PFSK-1 (cell line): ENCODE data around the gene MINDY4.

Experiments used
- FOXP2 ChIP-seq: optimal IDR thresholded peaks from 2 replicates; pipeline ENCODE3; 2011; ENCODE audit warnings: borderline replicate concordance, control low read depth, inconsistent platforms; ENCODE audit not compliant: insufficient read depth; ENCODE audit errors: extremely low read length, extremely low read depth
- POLR2AphosphoS5 ChIP-seq: IDR thresholded peaks from 2 replicates; pipeline ENCODE4 v1.6.1; 2012; ENCODE audit warnings: low read depth, mild to moderate bottlenecking, control low read depth, low read length, moderate library complexity
- SIN3A ChIP-seq: IDR thresholded peaks from 2 replicates; pipeline ENCODE4 v1.6.1; 2012; ENCODE audit warnings: mild to moderate bottlenecking, low read length, moderate library complexity, borderline replicate concordance; ENCODE audit not compliant: insufficient read depth
- TAF1 ChIP-seq: IDR thresholded peaks from 2 replicates; pipeline ENCODE4 v1.6.1; 2012; ENCODE audit warnings: low read length, control low read depth, borderline replicate concordance; ENCODE audit not compliant: insufficient read depth
- TF ChIP-seq, protein P1 (sequence below), 2 experiments: IDR thresholded peaks; 2 replicates each; pipeline versions ENCODE4 v1.6.1 to v1.8.0; 2011 to 2012; ENCODE audit warnings: low read depth in 2 of 2, low read length in 2 of 2, control low read depth in 1 of 2, inconsistent platforms in 1 of 2, mild to moderate bottlenecking in 1 of 2, moderate library complexity in 1 of 2; ENCODE audit not compliant: insufficient read depth in 1 of 2

Gene MINDY4

DNA sequence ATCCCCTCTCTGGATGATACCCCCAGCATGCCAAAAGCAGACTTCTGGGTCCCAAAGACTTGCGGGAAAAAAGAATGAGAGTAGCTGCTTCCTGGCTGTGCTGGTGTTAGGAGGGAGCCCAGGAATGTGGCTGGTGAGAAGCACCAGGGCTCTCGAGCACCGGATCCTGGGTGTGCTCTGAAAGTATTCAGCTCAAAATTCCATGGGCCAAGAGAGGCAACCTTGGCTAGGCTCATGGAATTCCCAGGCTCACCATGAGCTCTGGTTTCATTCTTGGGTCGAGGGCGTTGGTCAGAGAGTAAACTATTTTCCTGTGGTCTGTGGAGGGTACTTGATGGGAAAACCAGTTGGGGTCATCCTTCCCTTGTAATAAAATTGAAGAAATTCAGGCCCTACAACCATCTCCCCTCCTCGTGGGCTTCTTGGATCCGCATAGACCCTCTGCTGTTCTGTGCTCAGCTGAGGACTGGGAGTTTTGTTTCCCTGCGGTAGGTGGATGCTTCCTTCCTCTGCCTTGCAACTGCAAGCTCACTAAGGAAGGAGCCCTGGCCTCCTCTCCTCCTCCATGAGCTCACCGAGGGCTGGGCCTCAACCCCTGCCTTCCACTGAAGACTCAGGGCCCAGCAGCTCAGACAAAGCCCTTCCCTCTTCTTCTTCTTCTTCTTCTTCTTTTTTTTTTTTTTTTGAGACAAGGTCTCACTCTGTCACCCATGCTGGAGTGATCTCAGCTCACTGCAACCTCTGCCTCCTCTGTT, 106.0 kb downstream of the MINDY4 start:
- no peak for TF ChIP-seq POLR2AphosphoS5

DNA sequence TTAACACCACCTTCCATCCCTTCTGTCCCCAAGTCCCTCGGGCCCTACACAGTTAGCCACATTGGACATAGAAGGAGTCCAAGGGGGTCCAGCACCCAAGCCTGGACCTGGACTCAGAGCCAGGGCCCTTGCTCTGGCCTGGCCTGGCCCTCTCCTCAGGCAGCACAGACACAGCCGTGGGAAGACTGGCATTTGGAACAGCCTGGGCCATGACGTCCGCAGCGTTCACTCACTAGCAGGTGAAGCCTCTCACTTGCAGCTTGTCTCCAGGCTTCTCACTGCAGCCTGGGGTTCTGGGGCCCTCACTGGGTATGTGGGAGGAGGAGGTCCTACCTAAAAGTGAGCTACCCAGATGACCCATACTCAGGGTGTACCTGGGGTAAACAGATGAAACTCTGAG, 106.8 kb downstream of the MINDY4 start:
- TF ChIP-seq TAF1 = no peak
- no peak for TF ChIP-seq SIN3A
- TF ChIP-seq POLR2AphosphoS5 = no peak
- TF ChIP-seq FOXP2 = no peak
- TF ChIP-seq, protein P1, sequence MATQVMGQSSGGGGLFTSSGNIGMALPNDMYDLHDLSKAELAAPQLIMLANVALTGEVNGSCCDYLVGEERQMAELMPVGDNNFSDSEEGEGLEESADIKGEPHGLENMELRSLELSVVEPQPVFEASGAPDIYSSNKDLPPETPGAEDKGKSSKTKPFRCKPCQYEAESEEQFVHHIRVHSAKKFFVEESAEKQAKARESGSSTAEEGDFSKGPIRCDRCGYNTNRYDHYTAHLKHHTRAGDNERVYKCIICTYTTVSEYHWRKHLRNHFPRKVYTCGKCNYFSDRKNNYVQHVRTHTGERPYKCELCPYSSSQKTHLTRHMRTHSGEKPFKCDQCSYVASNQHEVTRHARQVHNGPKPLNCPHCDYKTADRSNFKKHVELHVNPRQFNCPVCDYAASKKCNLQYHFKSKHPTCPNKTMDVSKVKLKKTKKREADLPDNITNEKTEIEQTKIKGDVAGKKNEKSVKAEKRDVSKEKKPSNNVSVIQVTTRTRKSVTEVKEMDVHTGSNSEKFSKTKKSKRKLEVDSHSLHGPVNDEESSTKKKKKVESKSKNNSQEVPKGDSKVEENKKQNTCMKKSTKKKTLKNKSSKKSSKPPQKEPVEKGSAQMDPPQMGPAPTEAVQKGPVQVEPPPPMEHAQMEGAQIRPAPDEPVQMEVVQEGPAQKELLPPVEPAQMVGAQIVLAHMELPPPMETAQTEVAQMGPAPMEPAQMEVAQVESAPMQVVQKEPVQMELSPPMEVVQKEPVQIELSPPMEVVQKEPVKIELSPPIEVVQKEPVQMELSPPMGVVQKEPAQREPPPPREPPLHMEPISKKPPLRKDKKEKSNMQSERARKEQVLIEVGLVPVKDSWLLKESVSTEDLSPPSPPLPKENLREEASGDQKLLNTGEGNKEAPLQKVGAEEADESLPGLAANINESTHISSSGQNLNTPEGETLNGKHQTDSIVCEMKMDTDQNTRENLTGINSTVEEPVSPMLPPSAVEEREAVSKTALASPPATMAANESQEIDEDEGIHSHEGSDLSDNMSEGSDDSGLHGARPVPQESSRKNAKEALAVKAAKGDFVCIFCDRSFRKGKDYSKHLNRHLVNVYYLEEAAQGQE (IDR thresholded peaks at IDR 0.05; ENCODE audit: insufficient read depth in 1 of 2, low read depth in 2 of 2, low read length in 2 of 2) = no peak

- TF ChIP-seq, protein P1 (IDR thresholded peaks at IDR 0.05; ENCODE audit: insufficient read depth in 1 of 2, low read depth in 2 of 2, low read length in 2 of 2) = no peak
- TF ChIP-seq SIN3A (no peak), TAF1 (no peak), FOXP2 (no peak), POLR2AphosphoS5 (no peak)
These were observed 108.2 kb downstream of the MINDY4 start for GRCh38 chr7:30879139-30880124.

GRCh38 chr7:30880125-30880720, 109.0 kb downstream of the MINDY4 start:
- TF ChIP-seq FOXP2 (no peak), TAF1 (no peak), SIN3A (no peak), POLR2AphosphoS5 (no peak)
- TF ChIP-seq, protein P1 (IDR thresholded peaks at IDR 0.05; ENCODE audit: insufficient read depth in 1 of 2, low read depth in 2 of 2, low read length in 2 of 2) = no peak

DNA sequence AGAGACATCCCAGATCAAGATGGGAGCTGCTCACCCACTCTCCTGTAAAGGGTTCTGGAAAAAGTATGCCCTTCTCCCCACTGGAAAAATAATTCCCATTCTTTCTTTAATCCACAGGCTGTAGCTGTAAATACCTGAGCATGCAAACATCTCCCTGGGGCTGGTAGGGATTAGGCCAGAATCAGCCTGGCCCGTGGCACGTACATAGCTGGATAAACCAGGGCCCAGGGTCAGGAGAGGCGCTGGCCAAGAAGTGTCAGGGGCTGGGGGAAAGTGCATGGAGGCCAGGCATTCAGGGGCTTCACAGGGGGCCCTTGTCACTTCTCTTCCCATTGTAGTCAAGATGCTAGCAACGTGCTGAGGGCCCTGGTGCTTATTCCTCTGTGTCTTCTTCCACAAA, 109.7 kb downstream of the MINDY4 start:
- TF ChIP-seq POLR2AphosphoS5 = no peak
- no peak for TF ChIP-seq TAF1
- TF ChIP-seq, protein P1 (IDR thresholded peaks at IDR 0.05; ENCODE audit: insufficient read depth in 1 of 2, low read depth in 2 of 2, low read length in 2 of 2) = no peak
- TF ChIP-seq FOXP2 = no peak
- TF ChIP-seq SIN3A = no peak
